ENCODE results near the gene ATP6AP1.

DNA sequence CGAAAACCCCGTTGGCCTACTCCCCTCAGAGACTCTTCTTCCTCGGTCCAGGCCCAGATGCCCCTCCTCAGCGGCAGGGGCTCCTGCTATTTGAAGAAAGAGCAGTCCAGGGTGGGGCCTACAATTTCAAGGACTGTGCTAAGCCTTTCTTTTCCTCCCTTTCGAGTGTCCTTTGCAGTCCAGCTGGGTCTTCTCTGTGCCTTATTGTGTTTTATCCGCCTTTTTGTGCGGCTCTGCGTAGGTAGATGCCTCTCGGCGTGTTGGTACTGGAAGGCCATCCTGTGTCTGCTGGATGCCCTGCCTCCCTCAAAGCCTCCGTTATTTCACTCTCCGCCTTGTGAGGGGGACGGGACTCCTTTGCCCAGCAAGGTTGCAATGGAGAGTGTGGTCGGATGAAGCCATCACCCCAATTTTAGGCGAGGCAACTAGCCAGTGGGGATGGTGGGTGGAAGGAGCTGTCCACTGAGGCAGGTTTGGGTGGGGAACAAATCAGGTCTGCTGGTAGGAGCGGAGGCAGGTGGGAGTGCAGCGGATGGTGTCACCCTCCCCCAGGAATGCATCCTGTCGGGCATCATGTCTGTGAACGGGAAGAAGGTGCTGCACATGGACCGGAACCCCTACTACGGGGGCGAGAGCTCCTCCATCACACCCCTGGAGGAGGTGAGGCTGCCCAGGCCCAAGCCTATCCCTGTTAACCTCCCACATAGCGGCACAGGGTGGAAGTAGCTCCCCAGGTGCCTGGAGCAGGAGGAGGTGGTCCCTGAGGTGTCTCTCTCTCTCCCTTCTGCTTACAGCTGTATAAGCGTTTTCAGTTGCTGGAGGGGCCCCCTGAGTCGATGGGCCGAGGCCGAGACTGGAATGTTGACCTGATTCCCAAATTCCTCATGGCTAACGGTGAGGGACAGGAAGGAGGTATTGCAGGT is 9.8 kb downstream of the ATP6AP1 start:
- TF ChIP-seq, protein P1, sequence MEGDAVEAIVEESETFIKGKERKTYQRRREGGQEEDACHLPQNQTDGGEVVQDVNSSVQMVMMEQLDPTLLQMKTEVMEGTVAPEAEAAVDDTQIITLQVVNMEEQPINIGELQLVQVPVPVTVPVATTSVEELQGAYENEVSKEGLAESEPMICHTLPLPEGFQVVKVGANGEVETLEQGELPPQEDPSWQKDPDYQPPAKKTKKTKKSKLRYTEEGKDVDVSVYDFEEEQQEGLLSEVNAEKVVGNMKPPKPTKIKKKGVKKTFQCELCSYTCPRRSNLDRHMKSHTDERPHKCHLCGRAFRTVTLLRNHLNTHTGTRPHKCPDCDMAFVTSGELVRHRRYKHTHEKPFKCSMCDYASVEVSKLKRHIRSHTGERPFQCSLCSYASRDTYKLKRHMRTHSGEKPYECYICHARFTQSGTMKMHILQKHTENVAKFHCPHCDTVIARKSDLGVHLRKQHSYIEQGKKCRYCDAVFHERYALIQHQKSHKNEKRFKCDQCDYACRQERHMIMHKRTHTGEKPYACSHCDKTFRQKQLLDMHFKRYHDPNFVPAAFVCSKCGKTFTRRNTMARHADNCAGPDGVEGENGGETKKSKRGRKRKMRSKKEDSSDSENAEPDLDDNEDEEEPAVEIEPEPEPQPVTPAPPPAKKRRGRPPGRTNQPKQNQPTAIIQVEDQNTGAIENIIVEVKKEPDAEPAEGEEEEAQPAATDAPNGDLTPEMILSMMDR (IDR thresholded peaks at IDR 0.05), result no peak
- no peak for TF ChIP-seq EZH2 (IDR thresholded peaks at IDR 0.05; ENCODE audit: borderline replicate concordance, insufficient read depth, low read depth, low read length, poor library complexity, severe bottlenecking)
